Posterior cingulate gyrus (tissue), 11 donors: ENCODE data around the gene NFATC1.

ENCODE experiments used
- DNase-seq, 10 donors: peaks; one replicate each; pipeline versions ENCODE4 v3.0.0 to v3.0.0-alpha.2; 2020 to 2021; ENCODE audit warnings: mixed read lengths in 3 of 10
- intact Hi-C: fragments of 100-400 bp; cut with DNase I; formaldehyde crosslinking; loops from one replicate; pipeline ENCODE4 v1.15.1; 2023

The NFATC1 gene

DNA sequence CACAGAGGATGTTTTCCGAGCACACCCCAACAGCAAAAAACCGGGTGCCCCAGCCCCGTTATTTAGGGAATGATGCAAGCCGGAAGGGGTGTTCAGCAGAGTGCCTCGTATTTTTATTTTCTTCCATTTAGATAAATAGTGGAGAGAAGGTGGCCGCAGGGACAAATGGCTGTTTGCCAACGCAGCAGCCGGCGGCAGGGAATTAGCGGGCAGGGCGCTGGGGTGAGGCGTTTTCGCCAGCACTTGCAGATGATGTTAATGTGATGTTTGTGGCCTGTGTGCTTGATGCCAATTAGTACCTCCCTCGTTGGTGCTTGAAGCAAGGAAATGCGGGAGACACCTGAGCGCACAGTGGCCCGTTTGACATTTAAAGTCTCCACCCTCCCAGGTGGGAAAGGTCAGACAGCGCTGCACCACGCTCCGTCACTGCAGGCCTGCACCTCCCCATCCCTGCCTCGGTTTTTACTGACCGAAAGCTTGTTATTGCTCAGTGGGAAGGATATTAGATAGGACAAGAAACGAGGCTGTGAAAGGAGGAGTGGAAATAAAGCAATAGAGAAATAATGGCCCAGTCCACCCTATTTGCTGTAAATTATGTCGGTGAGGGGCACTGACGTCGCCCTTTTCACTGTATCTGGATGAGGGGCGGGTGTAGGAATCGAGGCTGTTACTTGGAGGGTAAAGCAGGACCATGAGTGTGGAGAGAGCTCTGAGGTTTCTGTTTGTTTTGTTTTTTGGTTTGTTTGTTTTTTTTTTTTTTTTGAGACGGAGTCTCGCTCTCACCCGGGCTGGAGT is 39.1 kb downstream of the NFATC1 start:
- intact Hi-C loops: no loop called here
- no peak for DNase-seq

DNA sequence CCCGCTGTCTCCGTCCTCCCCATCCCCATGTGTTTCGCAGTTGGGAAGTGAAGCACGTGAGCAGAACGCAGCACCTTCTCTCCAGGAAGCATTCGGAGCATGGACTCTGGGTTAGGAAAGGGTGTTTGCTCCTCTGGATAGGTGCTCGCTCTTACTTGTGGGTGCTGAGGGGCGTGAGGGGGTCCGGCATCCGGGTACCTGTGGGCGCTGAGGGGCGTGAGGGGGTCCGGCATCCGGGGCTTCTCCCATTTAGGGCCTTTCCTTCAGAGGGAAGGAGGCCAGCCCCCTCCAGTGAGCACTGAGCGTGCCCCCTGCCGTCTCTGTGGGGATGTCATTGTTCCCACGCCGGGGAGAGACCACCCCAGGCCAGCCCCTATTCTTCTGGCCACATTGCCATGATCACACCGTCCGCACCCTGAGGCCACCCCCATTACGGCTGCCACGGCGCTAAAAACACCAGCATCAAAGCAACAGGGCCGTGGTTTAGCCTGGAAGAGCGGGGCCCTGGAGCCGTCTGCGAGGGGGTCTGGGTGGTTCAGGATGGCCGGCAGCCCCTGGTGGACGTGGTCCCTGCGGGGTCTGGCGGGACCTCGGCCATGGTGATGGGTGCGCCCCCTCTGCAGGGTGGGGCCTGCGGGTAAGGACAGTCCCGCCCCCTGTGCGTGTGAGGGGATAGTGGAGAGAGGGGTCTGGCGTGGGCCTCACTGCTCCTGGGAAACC is 41.0 kb downstream of the NFATC1 start:
- no peak for DNase-seq
- intact Hi-C loops: no loop called here

DNA sequence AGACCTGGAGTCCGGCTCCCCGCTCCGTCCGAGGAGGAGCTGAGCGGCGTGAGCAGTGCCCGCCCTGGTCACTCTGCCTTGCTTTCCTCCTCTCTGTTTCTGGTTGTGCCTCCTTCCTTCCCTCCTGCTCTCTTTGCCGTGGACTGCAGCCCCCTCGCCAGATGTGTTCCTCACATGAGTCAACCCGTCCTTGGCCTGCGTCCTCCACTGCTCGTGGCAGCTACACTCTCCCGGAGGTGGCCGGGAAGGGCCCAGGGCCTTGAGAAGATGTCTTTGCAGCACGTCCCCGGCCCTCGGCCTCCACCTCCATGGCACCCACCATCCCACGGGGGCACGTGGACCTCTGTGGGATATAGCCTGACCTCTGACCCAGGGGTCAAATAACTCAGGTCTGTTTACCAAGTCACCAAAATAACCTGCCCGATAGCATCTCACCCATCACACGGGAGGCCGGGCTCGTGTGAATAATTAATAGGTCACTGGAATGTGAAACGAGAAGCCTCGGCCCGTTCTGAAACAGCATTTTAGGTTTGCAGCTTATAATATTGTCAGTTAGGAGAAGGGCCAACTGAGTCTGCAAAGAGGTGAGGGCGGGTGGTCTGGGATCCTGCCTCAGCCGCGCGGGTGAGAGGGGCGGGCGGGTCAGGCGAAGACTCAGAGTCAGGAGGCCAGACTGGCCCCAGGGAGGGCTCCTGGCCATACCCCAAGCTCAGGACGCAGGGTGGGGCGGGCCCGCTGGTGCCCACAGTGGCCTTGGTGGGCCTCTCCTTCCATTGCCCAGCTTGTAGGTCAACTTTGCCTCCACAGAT is 42.6 kb downstream of the NFATC1 start:
- intact Hi-C loops: no loop called here
- DNase-seq: no peak

GRCh38 chr18:79438898-79439627 is 43.3 kb downstream of the NFATC1 start:
- intact Hi-C loops: no loop called here
- no peak for DNase-seq

DNA sequence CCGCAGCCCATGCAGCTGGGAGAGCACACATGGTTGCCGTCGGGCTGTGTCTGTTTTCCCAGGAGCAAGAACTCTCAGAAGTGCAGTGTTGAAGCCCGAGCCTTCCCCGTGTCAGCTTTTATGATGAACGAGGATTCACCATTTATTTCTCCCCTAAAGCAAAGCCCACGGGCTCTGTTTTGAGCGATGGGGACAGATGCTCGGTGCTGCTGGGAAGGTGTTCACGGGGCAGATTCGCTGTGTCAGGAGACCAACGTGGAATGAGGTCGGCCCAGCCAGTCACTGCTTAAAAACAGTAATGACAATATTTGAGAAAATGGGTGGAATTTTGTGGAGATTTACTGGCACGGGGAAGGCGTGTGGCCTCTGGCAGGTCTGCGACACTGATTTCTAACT is 43.9 kb downstream of the NFATC1 start:
- intact Hi-C loops: no loop called here
- DNase-seq: no peak

DNA sequence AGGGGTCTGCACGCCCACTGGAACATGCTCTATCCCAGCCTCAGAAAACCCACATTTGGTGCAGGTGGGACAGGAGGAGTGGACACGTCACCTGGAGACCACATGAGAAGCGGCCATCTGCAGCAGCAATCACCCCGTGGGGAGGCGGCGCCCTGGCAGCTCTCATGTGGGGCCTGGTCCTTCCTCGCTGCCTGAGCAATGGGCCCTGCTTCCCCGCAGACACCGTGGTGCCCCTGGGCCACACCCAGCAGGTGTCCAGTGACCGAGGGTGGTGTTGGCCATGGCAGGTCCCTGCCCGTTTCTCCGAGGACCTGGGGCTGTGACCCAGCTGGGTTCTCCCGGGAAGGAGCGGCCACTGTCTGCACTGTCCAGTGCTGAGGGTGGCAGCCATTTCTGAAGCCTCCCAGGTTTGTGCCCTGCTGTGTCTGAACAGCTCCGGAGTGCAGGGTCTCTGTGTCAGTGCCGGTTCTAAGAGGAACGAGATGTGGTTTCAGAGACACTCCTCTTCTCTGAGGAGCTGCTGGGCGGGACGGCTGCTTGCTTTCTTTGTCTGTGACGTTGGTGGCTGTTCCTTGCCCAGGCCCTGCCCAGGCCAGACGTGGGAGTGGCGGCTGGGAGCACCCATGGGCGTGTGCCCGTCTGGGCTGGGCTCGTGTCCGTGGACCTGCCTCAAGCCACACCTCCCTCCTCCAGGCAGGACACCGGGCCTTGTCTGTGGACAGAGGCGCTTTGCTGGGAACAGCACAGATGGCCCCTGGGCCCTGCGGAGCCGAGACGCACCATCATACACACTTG is 44.8 kb downstream of the NFATC1 start:
- no peak for DNase-seq
- intact Hi-C loops: no loop called here

- no peak for DNase-seq
- intact Hi-C loops: no loop called here
Observed at GRCh38 chr18:79441420-79441819, 45.7 kb downstream of the NFATC1 start.

GRCh38 chr18:79442508-79443221 is 46.9 kb downstream of the NFATC1 start:
- no peak for DNase-seq
- intact Hi-C loops: no loop called here

DNA sequence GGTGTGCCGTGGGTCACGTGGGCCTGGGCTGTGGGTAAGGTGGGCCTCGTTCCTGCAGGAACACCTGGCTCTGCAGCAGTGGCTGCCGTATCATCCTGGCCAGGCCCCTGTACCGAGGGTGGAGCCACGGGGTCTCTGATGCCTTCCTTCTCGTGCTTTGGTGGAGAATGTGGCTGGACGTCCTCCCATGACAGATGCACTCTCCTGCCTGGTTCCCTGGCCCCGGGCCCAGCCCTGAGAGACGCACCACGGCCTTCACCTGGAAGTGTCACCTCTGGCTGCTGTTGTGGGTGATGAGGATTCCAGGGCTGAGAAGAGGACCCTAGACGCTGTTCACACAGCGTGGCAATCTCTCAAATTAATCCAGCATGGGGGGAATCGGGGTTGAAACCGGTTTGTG is 49.5 kb downstream of the NFATC1 start:
- intact Hi-C loops: no loop called here

DNA sequence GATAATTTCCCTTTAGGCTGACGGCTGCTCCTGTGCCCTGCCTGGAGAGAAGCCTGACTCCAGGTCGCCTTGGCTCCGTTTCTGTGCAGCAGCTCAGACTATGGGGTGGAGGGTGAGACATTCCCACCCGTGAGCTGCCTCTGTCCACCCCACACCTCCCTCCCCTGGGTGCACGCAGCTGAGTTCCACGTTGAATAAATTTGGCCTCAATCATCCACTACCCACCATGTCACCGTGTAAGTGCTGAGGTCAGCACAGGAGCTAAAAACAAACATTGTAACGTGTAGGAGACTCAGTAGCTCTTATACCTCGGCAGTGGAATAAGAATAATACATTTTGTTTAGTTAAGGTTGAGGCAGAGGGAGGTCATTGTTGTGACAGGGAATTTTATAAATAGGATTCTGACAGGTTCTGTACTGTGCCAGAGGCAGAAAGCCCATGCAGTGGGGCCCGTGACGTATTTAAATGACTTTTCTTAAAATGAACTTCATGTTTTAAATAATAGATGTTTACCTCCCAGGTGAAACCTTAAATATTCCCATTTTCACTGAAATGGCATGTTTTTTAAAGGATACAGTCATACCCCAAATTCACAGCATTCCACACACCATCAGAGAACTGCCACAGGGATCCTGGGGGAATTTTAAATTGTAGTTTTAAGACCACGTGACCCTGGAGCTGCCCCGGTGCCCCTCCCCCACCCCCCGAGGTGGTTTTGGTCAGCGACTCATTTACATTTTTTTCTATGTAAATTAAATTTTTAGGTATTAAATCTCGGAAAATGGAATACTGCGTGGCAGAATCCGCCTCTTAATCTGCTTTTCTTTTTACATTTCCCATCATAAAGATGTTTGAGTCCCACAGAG is 50.2 kb downstream of the NFATC1 start:
- no peak for DNase-seq
- intact Hi-C loops: no loop called here

More for the DNA sequence above, 49.5 kb downstream of the NFATC1 start:
- no peak for DNase-seq

- intact Hi-C loops: no loop called here
- no peak for DNase-seq
Observed at GRCh38 chr18:79446931-79447330, 51.2 kb downstream of the NFATC1 start.

DNA sequence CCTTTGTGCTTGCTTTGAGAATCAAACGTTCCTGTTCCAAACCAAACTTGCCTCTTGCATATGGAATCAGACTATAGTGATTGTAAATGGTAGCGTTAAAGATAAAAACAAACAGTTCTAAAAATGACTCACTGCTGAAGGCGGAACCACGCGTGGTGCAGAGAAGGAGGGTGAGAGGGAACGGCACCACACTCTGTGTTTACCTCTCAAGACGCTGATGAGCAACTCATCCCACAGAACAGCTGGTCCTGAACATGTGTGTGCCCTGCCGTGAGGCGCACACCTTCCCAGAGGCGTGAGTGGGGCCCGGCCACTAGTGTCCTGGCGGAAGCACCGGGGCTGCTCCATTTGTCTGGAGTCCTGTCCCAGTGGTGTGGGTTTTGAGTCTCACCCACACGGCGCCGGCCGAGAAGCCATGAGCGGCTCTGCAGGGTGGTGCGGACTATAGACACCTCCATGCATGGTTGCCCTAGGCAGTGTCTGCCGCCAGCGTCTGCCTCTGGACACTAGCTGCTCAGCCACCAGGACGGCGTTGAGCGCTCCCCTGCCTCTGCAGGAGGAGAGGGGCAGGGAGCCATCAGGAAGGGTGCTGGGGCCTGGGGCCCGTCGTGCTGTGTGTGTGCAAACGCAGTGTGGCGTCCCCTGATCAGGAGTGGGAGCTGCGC is 52.1 kb downstream of the NFATC1 start:
- DNase-seq: no peak
- intact Hi-C loops: no loop called here

GRCh38 chr18:79448621-79449020 is 52.9 kb downstream of the NFATC1 start:
- DNase-seq: no peak
- intact Hi-C loops: no loop called here

GRCh38 chr18:79449551-79450288 is 54.0 kb downstream of the NFATC1 start:
- intact Hi-C loops: no loop called here
- no peak for DNase-seq

- intact Hi-C loops: no loop called here
- DNase-seq: no peak
Observed at GRCh38 chr18:79450289-79451080, 54.8 kb downstream of the NFATC1 start.
